Fibroblast of lung (primary cell): Measurements from ENCODE around the gene MYPN. TPM values are rescaled to one million over a fixed set of nuclear protein-coding genes. Genes with fewer than 3 reads are reported as not detected.

ENCODE experiments used
- DNase-seq, 2 donors: peaks; one replicate each; pipeline versions ENCODE4 v3.0.0 to v3.0.0-alpha.2; 2010; ENCODE audit warnings: low read depth in 2 of 2
- H2AFZ ChIP-seq: 2 replicates; pipeline ENCODE4 v1.5.1; 2012; ENCODE audit warnings: low read length, control low read depth, inconsistent platforms
- H3K27ac ChIP-seq: 2 replicates; pipeline ENCODE4 v1.5.1; 2011; ENCODE audit warnings: low read length, control low read depth; ENCODE audit not compliant: insufficient read depth
- H3K27me3 ChIP-seq: 2 replicates; pipeline ENCODE4 v1.5.1; 2011; ENCODE audit warnings: mild to moderate bottlenecking, low read length; ENCODE audit not compliant: control insufficient read depth, insufficient read depth
- H3K36me3 ChIP-seq: 2 replicates; pipeline ENCODE4 v1.5.1; 2011; ENCODE audit warnings: low read length; ENCODE audit not compliant: control insufficient read depth, insufficient read depth
- H3K4me1 ChIP-seq: 2 replicates; pipeline ENCODE4 v1.5.1; 2011; ENCODE audit warnings: low read length; ENCODE audit not compliant: control insufficient read depth, insufficient read depth; ENCODE audit errors: extremely low read depth
- H3K4me2 ChIP-seq: 2 replicates; pipeline ENCODE4 v1.5.1; 2011; ENCODE audit warnings: low read length, control low read depth; ENCODE audit not compliant: insufficient read depth; ENCODE audit errors: extremely low read depth
- H3K4me3 ChIP-seq, 4 experiments: fragments of 200-600 bp in 1 of 4; sonication (generic) in 1 of 4; replicated peaks in 1 of 4; 2 replicates each; pipeline ENCODE4 v1.5.1; 2011 to 2016; ENCODE audit warnings: low read length in 4 of 4, low read depth in 3 of 4, mild to moderate bottlenecking in 3 of 4, control low read depth in 2 of 4, inconsistent platforms in 1 of 4, mixed read lengths in 1 of 4; ENCODE audit not compliant: insufficient read depth in 1 of 4; ENCODE audit errors: control extremely low read depth in 1 of 4
- H3K79me2 ChIP-seq: 2 replicates; pipeline ENCODE4 v1.5.1; 2012; ENCODE audit warnings: mild to moderate bottlenecking, low read length, inconsistent platforms; ENCODE audit not compliant: control insufficient read depth, insufficient read depth
- H3K9ac ChIP-seq: 2 replicates; pipeline ENCODE4 v1.5.1; 2011; ENCODE audit warnings: mild to moderate bottlenecking, low read length, control low read depth; ENCODE audit not compliant: insufficient read depth
- H3K9me3 ChIP-seq: 2 replicates; pipeline ENCODE4 v1.5.1; 2012; ENCODE audit warnings: low read depth, low read length; ENCODE audit not compliant: control insufficient read depth, insufficient read depth
- H4K20me1 ChIP-seq: 2 replicates; pipeline ENCODE4 v1.5.1; 2011; ENCODE audit warnings: low read length; ENCODE audit not compliant: control insufficient read depth, insufficient read depth; ENCODE audit errors: extremely low read depth
- EZH2 ChIP-seq: IDR thresholded peaks from 2 replicates; pipeline ENCODE4 v1.5.1; 2012; ENCODE audit warnings: low read length, control low read depth, mild to moderate bottlenecking; ENCODE audit errors: missing control alignments
- polyA plus RNA-seq, 2 donors: library from polyadenylated mRNA; depleted of rRNA in 1 of 2; stranded (reverse) in 1 of 2; unstranded in 1 of 2; fragments of >200 nt; gene quantifications; 2 replicates each; pipeline ENCODE4 v1.2.1, GENCODE V29; 2011 to 2012; ENCODE audit warnings: missing spikeins in 1 of 2
- total RNA-seq: library from RNA; depleted of rRNA; stranded (reverse); fragments of >200 nt; gene quantifications from 2 replicates; pipeline ENCODE4 v1.2.1, GENCODE V29; 2014
- TF ChIP-seq, protein P1 (sequence below), 2 donors: IDR thresholded peaks in 1 of 2; conservative IDR thresholded peaks in 1 of 2; 1 replicate in 1 of 2; 2 replicates in 1 of 2; pipeline ENCODE4 v1.5.1; 2011 to 2012; ENCODE audit warnings: low read length in 2 of 2, control low read depth in 1 of 2, inconsistent platforms in 1 of 2, low read depth in 1 of 2, mild to moderate bottlenecking in 1 of 2

The MYPN gene
- total and polyA plus RNA-seq, 2 donors (not counting 1 experiment from before 2014, with no cell fraction given) = 0.77 to 1.2 TPM

- Histone ChIP-seq H3K4me3 (no peak overlapping the region), H4K20me1 (no peaks in the 10 kb centered on the region), H2AFZ (no peak overlapping the region), H3K4me2 (no peak overlapping the region), H3K36me3 (no peaks in the 10 kb centered on the region), H3K9me3 (no peaks in the 10 kb centered on the region), H3K9ac (no peak overlapping the region), H3K27ac (no peak overlapping the region), H3K4me1 (no peaks in the 10 kb centered on the region), H3K27me3 (no peaks in the 10 kb centered on the region), H3K79me2 (no peaks in the 10 kb centered on the region)
- TF ChIP-seq, protein P1, sequence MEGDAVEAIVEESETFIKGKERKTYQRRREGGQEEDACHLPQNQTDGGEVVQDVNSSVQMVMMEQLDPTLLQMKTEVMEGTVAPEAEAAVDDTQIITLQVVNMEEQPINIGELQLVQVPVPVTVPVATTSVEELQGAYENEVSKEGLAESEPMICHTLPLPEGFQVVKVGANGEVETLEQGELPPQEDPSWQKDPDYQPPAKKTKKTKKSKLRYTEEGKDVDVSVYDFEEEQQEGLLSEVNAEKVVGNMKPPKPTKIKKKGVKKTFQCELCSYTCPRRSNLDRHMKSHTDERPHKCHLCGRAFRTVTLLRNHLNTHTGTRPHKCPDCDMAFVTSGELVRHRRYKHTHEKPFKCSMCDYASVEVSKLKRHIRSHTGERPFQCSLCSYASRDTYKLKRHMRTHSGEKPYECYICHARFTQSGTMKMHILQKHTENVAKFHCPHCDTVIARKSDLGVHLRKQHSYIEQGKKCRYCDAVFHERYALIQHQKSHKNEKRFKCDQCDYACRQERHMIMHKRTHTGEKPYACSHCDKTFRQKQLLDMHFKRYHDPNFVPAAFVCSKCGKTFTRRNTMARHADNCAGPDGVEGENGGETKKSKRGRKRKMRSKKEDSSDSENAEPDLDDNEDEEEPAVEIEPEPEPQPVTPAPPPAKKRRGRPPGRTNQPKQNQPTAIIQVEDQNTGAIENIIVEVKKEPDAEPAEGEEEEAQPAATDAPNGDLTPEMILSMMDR (conservative IDR thresholded peaks at IDR 0.05 in 1 of 2, IDR thresholded peaks at IDR 0.05 in 1 of 2; ENCODE audit: low read depth in 1 of 2, low read length in 2 of 2) = no peak
- no peak for TF ChIP-seq EZH2
- peak in 1 of 2 donors; percentile 13 for DNase-seq
These were observed 111.9 kb downstream of the MYPN start for GRCh38 chr10:68221196-68221595.

- no peak overlapping the region for H3K9ac ChIP-seq
- H3K36me3 ChIP-seq = no peaks in the 10 kb centered on the region
- H3K4me3 ChIP-seq = no peak overlapping the region
- no peaks in the 10 kb centered on the region for H3K27me3 ChIP-seq
- no peak overlapping the region for H3K4me2 ChIP-seq
- no peaks in the 10 kb centered on the region for H3K9me3 ChIP-seq
- DNase-seq = no peak
- H2AFZ ChIP-seq = no peak overlapping the region
- H3K27ac ChIP-seq = no peak overlapping the region
- TF ChIP-seq EZH2 = no peak
- TF ChIP-seq, protein P1 (conservative IDR thresholded peaks at IDR 0.05 in 1 of 2, IDR thresholded peaks at IDR 0.05 in 1 of 2; ENCODE audit: low read depth in 1 of 2, low read length in 2 of 2) = no peak
- H4K20me1 ChIP-seq = no peaks in the 10 kb centered on the region
- no peaks in the 10 kb centered on the region for H3K4me1 ChIP-seq
- no peaks in the 10 kb centered on the region for H3K79me2 ChIP-seq
These were observed 113.1 kb downstream of the MYPN start for GRCh38 chr10:68222391-68222790.

GRCh38 chr10:68223535-68224165 lies 114.4 kb downstream of the MYPN start:
- H3K27ac ChIP-seq = no peak overlapping the region
- no peaks in the 10 kb centered on the region for H3K4me1 ChIP-seq
- no peaks in the 10 kb centered on the region for H3K79me2 ChIP-seq
- H3K27me3 ChIP-seq = no peaks in the 10 kb centered on the region
- H4K20me1 ChIP-seq = no peaks in the 10 kb centered on the region
- DNase-seq = no peak
- no peak overlapping the region for H3K9ac ChIP-seq
- no peak overlapping the region for H2AFZ ChIP-seq
- no peak overlapping the region for H3K4me2 ChIP-seq
- no peaks in the 10 kb centered on the region for H3K36me3 ChIP-seq
- TF ChIP-seq, protein P1 (conservative IDR thresholded peaks at IDR 0.05 in 1 of 2, IDR thresholded peaks at IDR 0.05 in 1 of 2; ENCODE audit: low read depth in 1 of 2, low read length in 2 of 2) = no peak
- TF ChIP-seq EZH2 = no peak
- H3K4me3 ChIP-seq = no peak overlapping the region
- no peaks in the 10 kb centered on the region for H3K9me3 ChIP-seq
